HepG2 (cell line): ENCODE measurements around the gene TMEM45A.

ENCODE experiments used
- ATF7-NPFF ChIP-seq: sonication (generic); formaldehyde crosslinking; IDR thresholded peaks from 2 replicates; pipeline ENCODE4 v1.8.1; 2023; ENCODE audit warnings: mild to moderate bottlenecking, low read depth, missing genetic modification reagents, moderate library complexity
- BCL6 ChIP-seq: IDR thresholded peaks from 2 replicates; pipeline ENCODE4 v1.6.1; 2016; ENCODE audit warnings: missing genetic modification reagents, missing compliant biosample characterization
- CTCF ChIP-seq: sonication (generic); formaldehyde crosslinking; IDR thresholded peaks from 2 replicates; pipeline ENCODE4 v1.5.0; 2020; ENCODE audit warnings: mild to moderate bottlenecking, missing genetic modification reagents, moderate library complexity
- FOXM1 ChIP-seq: sonication (generic); formaldehyde crosslinking; IDR thresholded peaks from 2 replicates; pipeline ENCODE4 v1.5.0; 2020; ENCODE audit warnings: missing genetic modification reagents
- HDAC2 ChIP-seq: sonication (generic); formaldehyde crosslinking; IDR thresholded peaks from 2 replicates; pipeline ENCODE4 v1.4.0; 2020; ENCODE audit warnings: missing genetic modification reagents
- JUN ChIP-seq: sonication (generic); formaldehyde crosslinking; IDR thresholded peaks from 2 replicates; pipeline ENCODE4 v1.4.0; 2020; ENCODE audit warnings: mild to moderate bottlenecking, missing genetic modification reagents
- PATZ1 ChIP-seq: sonication (generic); formaldehyde crosslinking; IDR thresholded peaks from 2 replicates; pipeline ENCODE4 v1.4.0; 2020; ENCODE audit warnings: missing genetic modification reagents
- TARDBP ChIP-seq: sonication (generic); formaldehyde crosslinking; IDR thresholded peaks from 2 replicates; pipeline ENCODE4 v1.8.0; 2022; ENCODE audit warnings: mild to moderate bottlenecking, missing genetic modification reagents
- USF2 ChIP-seq, 2 experiments: sonication (generic) in 1 of 2; formaldehyde crosslinking in 1 of 2; IDR thresholded peaks; 2 replicates each; pipeline versions ENCODE4 v1.5.1 to v1.6.1; 2011 to 2020; ENCODE audit warnings: borderline replicate concordance in 1 of 2, low read depth in 1 of 2, low read length in 1 of 2, mild to moderate bottlenecking in 1 of 2, missing genetic modification reagents in 1 of 2, moderate library complexity in 1 of 2
- ZNF260 ChIP-seq: sonication (generic); formaldehyde crosslinking; IDR thresholded peaks from 2 replicates; pipeline ENCODE4 v1.4.0; 2020; ENCODE audit warnings: missing genetic modification reagents, low read depth, mild to moderate bottlenecking, borderline replicate concordance

DNA sequence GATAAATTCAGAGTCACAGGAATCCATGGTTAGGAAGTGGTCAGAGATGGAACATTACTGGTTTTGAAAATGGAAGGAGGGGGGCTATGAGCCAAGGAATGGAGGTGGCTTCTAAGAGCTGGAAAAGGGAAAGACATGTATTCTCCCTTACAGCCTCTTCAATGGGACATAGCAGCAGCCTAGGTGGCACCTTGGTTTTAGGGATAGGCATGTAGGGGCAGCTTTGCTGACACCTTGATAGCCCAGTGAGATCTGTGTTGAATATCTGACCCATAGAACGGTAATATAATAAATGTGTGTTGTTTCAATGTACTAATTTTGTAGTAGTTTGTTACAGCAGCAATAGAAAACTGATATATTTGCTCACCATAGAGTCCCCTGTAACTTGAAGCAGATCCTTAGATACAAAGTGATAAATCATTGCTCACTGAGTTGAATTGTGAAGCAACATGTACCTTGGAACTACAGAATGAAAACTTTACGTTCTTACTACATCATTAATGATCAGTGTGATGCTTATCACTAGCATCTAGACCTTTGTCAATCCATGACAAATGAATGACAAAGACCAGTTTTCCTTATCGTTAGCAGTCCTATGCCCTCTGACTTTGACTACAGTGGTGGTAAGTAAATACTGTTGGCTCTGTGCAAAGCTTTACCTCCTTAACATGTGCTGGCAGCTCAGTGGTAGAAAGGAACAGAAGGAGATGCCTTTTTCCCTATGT, 53.8 kb downstream of the TMEM45A start:
- TF ChIP-seq ATF7-NPFF (CRISPR knock-in tag) (no peak), TARDBP (CRISPR knock-in tag) (no peak), FOXM1 (CRISPR knock-in tag) (no peak), PATZ1 (CRISPR knock-in tag) (no peak), ZNF260 (CRISPR knock-in tag) (no peak), JUN (no peak), CTCF (CRISPR knock-in tag) (no peak), BCL6 (CRISPR knock-in tag) (no peak), HDAC2 (CRISPR knock-in tag) (no peak), USF2 (IDR thresholded peaks at IDR 0.05; ENCODE audit: low read depth, low read length) (no peak), USF2 (CRISPR knock-in tag; IDR thresholded peaks at IDR 0.05; ENCODE audit: borderline replicate concordance) (no peak)
